Measurements from ENCODE around the gene LANCL3.

LANCL3 gene

GRCh38 chrX:37684973-37685372 is 113.5 kb downstream of the LANCL3 start:
- DNase-seq, result no peak

DNA sequence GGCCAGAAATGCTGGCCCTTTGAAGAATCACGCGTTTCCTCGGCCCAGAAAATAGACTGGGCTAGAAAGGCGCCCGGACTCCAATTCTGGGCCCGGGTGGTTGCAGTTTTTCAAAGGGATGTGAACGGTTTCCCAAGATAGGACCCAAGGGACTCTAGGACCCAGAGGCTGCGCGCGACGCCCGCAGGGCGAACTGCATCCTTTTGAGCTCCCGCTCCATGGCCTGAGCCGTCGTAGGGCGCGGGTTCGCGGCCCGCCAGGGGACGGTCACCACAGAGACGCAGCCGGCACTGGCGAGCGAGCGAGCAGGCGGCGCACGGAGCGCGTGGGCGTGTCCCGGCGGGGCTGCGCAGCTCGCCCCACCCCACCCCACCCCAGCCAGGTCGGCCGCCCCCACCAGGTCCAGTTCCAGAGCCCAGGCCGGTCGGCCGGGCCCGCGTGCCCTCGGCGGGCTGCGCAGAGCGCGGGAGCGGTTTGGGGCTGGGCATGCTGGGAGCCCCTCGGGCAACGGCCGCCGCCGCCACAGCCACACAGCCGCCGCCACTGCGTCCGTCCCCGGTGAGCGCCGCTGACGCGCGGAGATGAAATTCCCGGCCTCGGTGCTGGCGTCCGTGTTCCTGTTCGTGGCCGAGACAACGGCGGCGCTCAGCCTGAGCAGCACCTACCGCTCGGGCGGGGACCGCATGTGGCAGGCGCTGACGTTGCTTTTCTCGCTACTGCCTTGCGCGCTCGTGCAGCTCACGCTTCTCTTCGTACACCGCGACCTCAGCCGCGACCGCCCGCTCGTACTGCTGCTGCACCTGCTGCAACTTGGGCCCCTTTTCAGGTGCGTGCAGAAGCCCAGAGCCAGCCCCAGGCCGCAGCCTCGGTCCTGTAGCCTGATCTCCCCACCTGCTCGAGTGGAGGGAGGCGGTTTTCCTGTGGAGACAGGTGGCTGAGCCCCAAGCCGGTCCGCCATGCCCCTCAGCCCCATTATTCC is 114.2 kb downstream of the LANCL3 start, which contains the start of gene XK:
Gene XK (plus strand): TSS at position 411 of the 979 bp plus-strand sequence. CDS start 171 bp downstream, at position 582.
- DNase-seq, result peak; percentile 31

- DNase-seq, result peak; percentile 0
Observed at GRCh38 chrX:37686369-37686995, 115.0 kb downstream of the LANCL3 start.

DNA sequence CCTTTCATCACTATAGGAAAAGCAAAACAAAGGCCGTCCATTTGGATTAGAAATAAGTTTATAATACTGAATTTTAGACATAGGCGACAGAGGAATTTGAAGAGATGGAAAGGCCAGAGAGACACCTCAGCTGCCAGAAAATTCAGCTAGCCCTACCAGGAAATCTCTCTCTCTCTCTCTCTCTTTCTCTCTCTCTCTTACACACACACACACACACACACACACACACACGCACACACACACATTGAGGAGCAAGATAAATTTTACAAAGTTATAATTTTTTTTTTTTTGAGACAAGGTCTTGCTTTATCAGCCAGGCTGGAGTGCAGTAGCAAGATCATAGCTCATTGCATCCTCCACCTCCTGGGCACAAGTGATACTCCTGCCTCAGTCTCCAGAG is 115.5 kb downstream of the LANCL3 start:
- no peak for DNase-seq

GRCh38 chrX:37690119-37690518 is 118.7 kb downstream of the LANCL3 start:
- no peak for DNase-seq

- no peak for DNase-seq
Observed at GRCh38 chrX:37692918-37693317, 121.5 kb downstream of the LANCL3 start.

DNA sequence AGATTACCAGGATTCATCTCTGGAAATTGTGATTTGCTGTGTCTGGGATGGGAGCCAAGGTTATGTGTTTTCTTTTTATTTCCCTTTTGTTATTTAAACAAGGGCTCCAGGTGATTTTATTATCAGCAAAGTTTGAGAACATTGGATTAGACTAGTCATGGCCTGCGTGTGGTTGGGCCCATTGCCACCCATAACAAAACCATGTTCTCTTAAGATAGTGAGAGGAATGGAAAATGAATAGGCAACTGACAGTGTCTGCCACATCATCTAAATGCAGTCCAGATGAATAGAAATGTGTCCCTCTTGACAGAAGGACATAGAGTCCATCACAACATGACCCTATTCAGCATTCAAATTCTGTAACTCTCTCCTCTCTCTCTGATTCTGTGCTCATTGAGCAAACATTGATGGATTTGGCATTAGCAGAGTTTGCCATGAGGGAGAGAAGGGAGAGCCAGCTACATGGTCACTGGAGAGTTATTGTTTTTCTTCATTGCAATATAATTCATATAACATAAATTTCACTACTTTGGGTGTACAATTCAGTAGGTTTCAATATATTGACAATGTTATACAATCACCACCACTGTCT is 125.8 kb downstream of the LANCL3 start:
- no peak for DNase-seq

- no peak for DNase-seq
Observed at GRCh38 chrX:37701588-37701987, 130.1 kb downstream of the LANCL3 start.

- no peak for DNase-seq
Observed at GRCh38 chrX:37711991-37712390, 140.5 kb downstream of the LANCL3 start.

GRCh38 chrX:37712458-37712857 is 141.0 kb downstream of the LANCL3 start:
- DNase-seq, result no peak

- DNase-seq, result no peak
Observed at GRCh38 chrX:37714479-37714878, 143.0 kb downstream of the LANCL3 start.

DNA sequence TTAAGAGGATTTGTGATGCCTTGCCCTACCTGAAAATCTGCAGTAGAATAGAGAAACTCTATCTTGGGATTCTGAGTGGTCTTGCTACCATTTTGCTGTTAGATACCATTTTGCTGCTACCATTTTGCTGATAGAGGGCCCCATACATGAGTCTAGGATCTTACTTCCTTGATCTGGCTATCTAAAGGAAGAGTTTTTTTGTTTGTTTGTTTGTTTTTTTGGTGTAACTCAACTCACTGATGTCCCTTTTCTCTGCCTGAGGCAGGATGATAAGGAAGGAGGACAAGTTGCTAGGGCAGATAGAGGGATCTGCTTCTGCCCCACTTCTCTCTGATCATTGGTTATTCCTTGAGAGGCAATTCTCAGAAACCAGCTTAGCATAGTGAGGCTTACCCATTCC is 145.1 kb downstream of the LANCL3 start:
- DNase-seq, result no peak

DNA sequence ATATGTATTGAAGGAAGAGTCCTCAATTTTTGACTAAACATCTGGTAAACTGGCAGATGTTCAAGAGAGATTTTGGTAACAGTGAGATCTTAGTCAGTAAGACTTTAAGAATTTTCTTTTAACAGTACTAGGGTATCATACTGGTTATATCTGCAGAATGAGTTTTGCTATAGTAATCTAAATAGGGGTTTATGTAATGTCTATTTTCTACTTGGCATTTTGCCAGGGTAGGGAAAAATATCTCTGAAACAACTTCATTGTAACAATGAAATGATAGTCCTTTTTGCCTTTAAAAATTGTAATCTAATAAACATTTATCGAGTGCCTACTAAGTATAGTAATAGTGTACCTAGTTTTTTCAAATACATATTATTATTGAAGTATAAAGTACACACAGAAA is 146.2 kb downstream of the LANCL3 start:
- no peak for DNase-seq

DNA sequence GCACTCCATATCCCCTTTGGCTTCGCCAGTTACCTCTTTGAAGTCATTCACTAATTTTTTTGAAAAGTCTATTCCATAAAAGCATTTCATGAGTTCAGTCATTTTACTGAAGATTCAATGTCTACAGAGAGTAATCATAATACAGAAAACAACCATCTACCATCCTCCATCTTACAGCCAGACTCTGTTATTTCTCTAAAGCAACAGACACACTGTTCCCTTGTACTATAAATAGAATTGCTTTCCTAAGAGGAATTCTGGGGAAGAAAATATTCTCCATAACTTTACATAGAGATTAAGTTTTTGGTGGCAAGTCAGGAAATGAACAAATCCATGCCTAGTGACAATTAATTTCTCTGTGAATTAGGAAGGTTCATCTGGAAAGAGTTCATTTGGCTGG is 151.1 kb downstream of the LANCL3 start:
- no peak for DNase-seq

DNA sequence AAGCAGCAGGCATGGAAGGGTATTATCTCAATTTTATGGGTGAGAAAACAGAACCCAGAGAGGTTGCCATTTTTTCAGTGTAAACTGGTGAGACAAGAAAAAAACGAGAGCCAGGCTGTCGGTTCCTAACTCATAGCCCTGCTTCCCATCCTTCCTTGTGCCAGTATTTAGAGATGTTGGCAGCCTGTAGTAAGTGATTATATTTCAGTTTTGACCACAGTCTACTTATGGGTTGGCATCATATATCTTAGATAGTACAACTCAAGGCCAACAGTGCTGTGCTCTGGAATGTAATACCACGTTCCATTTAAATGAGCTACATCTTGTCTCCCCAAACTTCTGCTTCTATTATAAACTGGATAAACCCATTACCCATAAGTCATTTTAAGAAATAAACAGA is 154.9 kb downstream of the LANCL3 start:
- no peak for DNase-seq

Data from MV-4-11 (cell line).